Endothelial cell (in vitro differentiated cells): ENCODE data around the gene RNASEH1. TPM values are rescaled to one million over a fixed set of nuclear protein-coding genes. Genes with fewer than 3 reads are reported as not detected.

Experiments
- DNase-seq: peaks from one replicate; pipeline ENCODE4 v3.0.0; 2021; ENCODE audit warnings: low spot score
- H3K27ac Mint-ChIP-seq: one replicate; pipeline ENCODE4 v1.8.0; 2021; ENCODE audit warnings: mixed read lengths, inconsistent platforms; ENCODE audit not compliant: unreplicated experiment
- H3K27me3 Mint-ChIP-seq: one replicate; pipeline ENCODE4 v1.8.0; 2021; ENCODE audit warnings: mild to moderate bottlenecking, moderate library complexity, mixed read lengths, inconsistent platforms; ENCODE audit not compliant: unreplicated experiment
- H3K36me3 Mint-ChIP-seq: one replicate; pipeline ENCODE4 v1.8.0; 2021; ENCODE audit warnings: mild to moderate bottlenecking, low read depth, mixed read lengths, inconsistent platforms; ENCODE audit not compliant: unreplicated experiment
- H3K4me1 Mint-ChIP-seq: one replicate; pipeline ENCODE4 v1.8.0; 2021; ENCODE audit warnings: mild to moderate bottlenecking, mixed read lengths, inconsistent platforms; ENCODE audit not compliant: unreplicated experiment
- H3K4me3 Mint-ChIP-seq: one replicate; pipeline ENCODE4 v1.8.0; 2021; ENCODE audit warnings: mild to moderate bottlenecking, mixed read lengths, inconsistent platforms; ENCODE audit not compliant: unreplicated experiment
- H3K9me3 Mint-ChIP-seq: one replicate; pipeline ENCODE4 v1.8.0; 2021; ENCODE audit warnings: mixed read lengths, inconsistent platforms; ENCODE audit not compliant: unreplicated experiment
- total RNA-seq: library from RNA; stranded (reverse); fragmentation: NEBNext Ultra II Directional; extraction: Animal tissue kit (Norgen Biotek cat#: 25700); gene quantifications from one replicate; pipeline ENCODE4 v1.2.1, GENCODE V29; 2021; ENCODE audit not compliant: unreplicated experiment
- TF ChIP-seq, protein P1 (sequence below): fragments of 200-600 bp; sonication (generic); IDR thresholded peaks from one replicate; pipeline ENCODE4 v1.5.0; 2021; ENCODE audit warnings: antibody characterized with exemption; ENCODE audit not compliant: unreplicated experiment

The RNASEH1 gene
- total RNA-seq, 1 donor from 2014 or later, result 24.4 TPM

DNA sequence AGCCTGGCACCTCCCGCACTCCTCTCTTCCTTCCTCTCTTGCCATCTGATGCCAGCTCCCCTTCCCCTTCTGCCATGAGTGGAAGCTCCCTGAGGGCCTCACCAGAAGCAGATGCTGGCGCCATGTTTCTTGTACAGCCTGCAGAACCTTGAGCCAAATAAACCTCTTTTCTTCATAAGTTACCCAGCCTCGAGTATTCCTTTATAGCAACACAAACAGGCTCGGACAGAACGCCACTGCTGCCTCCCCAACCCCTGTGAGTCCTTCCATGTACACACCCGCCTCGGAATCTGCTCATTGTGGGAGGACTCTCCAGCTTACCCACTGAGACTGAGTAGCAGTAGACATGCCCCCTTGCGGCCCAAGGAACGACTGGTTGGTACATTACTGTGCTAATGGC lies 8.7 kb upstream of the RNASEH1 start:
- Mint-ChIP-seq H3K27ac (no peak overlapping the region), H3K4me3 (no peak overlapping the region), H3K27me3 (peaks cover 10% of the 10 kb centered on the region), H3K36me3 (no peaks in the 10 kb centered on the region), H3K9me3 (no peaks in the 10 kb centered on the region), H3K4me1 (no peaks in the 10 kb centered on the region)
- DNase-seq, result no peak
- TF ChIP-seq, protein P1, sequence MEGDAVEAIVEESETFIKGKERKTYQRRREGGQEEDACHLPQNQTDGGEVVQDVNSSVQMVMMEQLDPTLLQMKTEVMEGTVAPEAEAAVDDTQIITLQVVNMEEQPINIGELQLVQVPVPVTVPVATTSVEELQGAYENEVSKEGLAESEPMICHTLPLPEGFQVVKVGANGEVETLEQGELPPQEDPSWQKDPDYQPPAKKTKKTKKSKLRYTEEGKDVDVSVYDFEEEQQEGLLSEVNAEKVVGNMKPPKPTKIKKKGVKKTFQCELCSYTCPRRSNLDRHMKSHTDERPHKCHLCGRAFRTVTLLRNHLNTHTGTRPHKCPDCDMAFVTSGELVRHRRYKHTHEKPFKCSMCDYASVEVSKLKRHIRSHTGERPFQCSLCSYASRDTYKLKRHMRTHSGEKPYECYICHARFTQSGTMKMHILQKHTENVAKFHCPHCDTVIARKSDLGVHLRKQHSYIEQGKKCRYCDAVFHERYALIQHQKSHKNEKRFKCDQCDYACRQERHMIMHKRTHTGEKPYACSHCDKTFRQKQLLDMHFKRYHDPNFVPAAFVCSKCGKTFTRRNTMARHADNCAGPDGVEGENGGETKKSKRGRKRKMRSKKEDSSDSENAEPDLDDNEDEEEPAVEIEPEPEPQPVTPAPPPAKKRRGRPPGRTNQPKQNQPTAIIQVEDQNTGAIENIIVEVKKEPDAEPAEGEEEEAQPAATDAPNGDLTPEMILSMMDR, result no peak

GRCh38 chr2:3565117-3565516 lies 7.0 kb upstream of the RNASEH1 start:
- TF ChIP-seq, protein P1, result no peak
- Mint-ChIP-seq H3K9me3 (no peaks in the 10 kb centered on the region), H3K27ac (no peak overlapping the region), H3K36me3 (no peaks in the 10 kb centered on the region), H3K27me3 (peaks cover 12% of the 10 kb centered on the region), H3K4me1 (no peaks in the 10 kb centered on the region), H3K4me3 (no peak overlapping the region)
- DNase-seq, result no peak

DNA sequence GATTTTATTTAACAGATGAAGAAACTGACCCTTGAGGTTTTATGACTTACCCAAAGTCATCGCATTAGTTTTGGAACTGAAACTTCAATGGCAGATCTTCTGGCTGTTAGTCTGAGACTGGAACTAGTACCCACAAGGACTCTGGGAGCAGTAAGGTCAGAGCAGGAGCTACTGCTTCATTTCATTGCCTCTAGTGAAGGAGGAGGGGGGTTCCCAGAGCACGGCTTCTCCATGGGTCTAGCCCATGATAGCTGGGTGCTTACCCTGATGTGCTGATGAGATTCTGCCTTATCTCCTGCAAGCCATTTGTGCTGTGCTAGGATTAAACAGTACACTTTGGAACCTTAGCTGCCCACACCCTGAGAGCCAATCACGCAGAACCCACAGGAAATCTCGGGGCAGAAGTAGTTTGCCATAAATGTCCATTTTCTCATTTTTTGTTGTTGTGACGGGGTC lies 5.4 kb upstream of the RNASEH1 start:
- Mint-ChIP-seq H3K4me3 (no peak overlapping the region), H3K27me3 (peaks cover 12% of the 10 kb centered on the region), H3K27ac (no peak overlapping the region), H3K4me1 (peaks cover 4% of the 10 kb centered on the region), H3K9me3 (no peaks in the 10 kb centered on the region), H3K36me3 (no peaks in the 10 kb centered on the region)
- TF ChIP-seq, protein P1, result no peak
- DNase-seq, result no peak

GRCh38 chr2:3557639-3558204 lies 411 bp downstream of the RNASEH1 start:
- Mint-ChIP-seq H3K9me3 (no peaks in the 10 kb centered on the region), H3K36me3 (peaks cover 18% of the 10 kb centered on the region), H3K27ac (peak overlapping the region; percentile 87), H3K27me3 (peaks cover 3% of the 10 kb centered on the region), H3K4me3 (peak overlapping the region; percentile 93), H3K4me1 (peaks cover 10% of the 10 kb centered on the region)
- TF ChIP-seq, protein P1, result no peak
- DNase-seq, result no peak

DNA sequence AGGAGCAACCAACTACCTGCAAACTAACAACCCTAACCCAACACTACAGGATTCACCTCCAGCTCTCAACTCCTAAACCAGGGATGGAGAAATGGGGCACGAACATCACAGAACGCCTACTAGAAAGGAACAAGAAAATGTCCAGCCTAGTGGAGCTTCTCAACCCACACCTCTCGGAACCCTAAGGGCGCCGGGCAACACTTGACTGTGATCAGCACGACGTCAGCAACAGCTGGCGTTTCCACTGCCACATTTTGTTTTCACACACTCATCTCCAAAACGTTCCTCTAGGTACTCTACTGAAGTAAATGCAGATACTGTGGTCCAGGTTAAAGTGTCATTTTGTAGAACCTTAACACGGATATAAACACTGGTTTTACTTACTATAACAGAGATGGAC lies 4.2 kb downstream of the RNASEH1 start:
- Mint-ChIP-seq H3K36me3 (peaks cover 49% of the 10 kb centered on the region), H3K9me3 (no peaks in the 10 kb centered on the region), H3K27ac (no peak overlapping the region), H3K4me3 (no peak overlapping the region), H3K4me1 (peaks cover 6% of the 10 kb centered on the region), H3K27me3 (peaks cover 1% of the 10 kb centered on the region)
- DNase-seq, result no peak
- TF ChIP-seq, protein P1, result no peak
